ENCODE data around the gene DOC2B.

DNA sequence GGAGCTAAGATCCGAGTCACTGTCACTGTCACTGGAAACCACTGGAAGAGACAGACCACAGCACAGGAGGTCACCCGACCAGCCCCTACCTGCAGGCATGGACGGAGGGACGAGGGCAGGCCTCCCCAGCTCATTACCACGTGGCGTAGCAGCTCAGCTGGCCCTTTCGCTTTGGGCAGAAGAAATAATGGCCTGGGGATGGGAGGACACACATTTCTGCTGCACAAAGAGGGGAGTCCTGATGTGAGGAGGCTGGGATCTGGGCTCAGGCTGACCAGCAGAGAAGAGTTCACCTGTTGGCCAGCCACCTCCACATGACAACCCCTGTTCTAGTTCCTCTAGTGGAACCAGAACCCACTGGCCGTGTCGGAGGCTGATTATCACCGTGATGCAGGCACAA lies 38.2 kb upstream of the DOC2B start:
- TF ChIP-seq, protein P1, sequence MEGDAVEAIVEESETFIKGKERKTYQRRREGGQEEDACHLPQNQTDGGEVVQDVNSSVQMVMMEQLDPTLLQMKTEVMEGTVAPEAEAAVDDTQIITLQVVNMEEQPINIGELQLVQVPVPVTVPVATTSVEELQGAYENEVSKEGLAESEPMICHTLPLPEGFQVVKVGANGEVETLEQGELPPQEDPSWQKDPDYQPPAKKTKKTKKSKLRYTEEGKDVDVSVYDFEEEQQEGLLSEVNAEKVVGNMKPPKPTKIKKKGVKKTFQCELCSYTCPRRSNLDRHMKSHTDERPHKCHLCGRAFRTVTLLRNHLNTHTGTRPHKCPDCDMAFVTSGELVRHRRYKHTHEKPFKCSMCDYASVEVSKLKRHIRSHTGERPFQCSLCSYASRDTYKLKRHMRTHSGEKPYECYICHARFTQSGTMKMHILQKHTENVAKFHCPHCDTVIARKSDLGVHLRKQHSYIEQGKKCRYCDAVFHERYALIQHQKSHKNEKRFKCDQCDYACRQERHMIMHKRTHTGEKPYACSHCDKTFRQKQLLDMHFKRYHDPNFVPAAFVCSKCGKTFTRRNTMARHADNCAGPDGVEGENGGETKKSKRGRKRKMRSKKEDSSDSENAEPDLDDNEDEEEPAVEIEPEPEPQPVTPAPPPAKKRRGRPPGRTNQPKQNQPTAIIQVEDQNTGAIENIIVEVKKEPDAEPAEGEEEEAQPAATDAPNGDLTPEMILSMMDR (IDR thresholded peaks at IDR 0.05), result no peak
- TF ChIP-seq EZH2 (IDR thresholded peaks at IDR 0.05) (no peak), EZH2phosphoT487 (IDR thresholded peaks at IDR 0.05) (no peak)

Measured in neural progenitor cell (in vitro differentiated cells).